HCT116 (cell line): Measurements from ENCODE around the gene ACKR3. TPM values are rescaled to one million over a fixed set of nuclear protein-coding genes. Genes with fewer than 3 reads are reported as not detected.

Source experiments
- ATAC-seq: fragments of 200-7000 bp; cut with Tn5 transposase; 2 replicates; pipeline ENCODE4 v1.9.1; 2020; ENCODE audit warnings: mild to moderate bottlenecking, moderate library complexity
- BruUV-seq: library from RNA; stranded (reverse); fragments of 400-500 nt; replicated peaks from 2 replicates; lab custom pipeline; 2021; lab: Mats Ljungman, UMichigan
- CTCF ChIA-PET: fragments of 300-600 bp; sonication (Branson Sonifier 250); formaldehyde crosslinking; loops from one replicate; lab custom pipeline; 2021; ENCODE audit warnings: antibody characterized with exemption; lab: Charles Lee
- POLR2A ChIA-PET: fragments of 300-600, 350-600 bp; sonication (Branson Sonifier 250); formaldehyde crosslinking; loops from one replicate; lab custom pipeline; 2021; ENCODE audit warnings: antibody characterized with exemption; lab: Charles Lee
- RAD21 ChIA-PET, 2 experiments: fragments of 300-600 bp; sonication (Branson Sonifier 250); formaldehyde crosslinking; loops; one replicate each; lab custom pipeline; 2023; ENCODE audit warnings: low total read pairs in 2 of 2; ENCODE audit not compliant: uncharacterized antibody in 2 of 2, unreplicated experiment in 2 of 2, low non-redundant PET in 1 of 2; lab: Charles Lee
- DNase-seq: peaks from one replicate; pipeline ENCODE4 v3.0.0-alpha.2; 2010; ENCODE audit warnings: low read depth, low spot score
- H2AFZ ChIP-seq: fragments of 200-600 bp; shearing (Covaris generic), sonication (generic); 2 replicates; pipeline ENCODE4 v1.6.1; 2017; ENCODE audit warnings: low read depth, mixed run types, mixed read lengths, antibody characterized with exemption, low read length; ENCODE audit not compliant: poor library complexity, severe bottlenecking
- H3K27ac ChIP-seq: 2 replicates; pipeline ENCODE4 v1.5.1; 2012; ENCODE audit warnings: low read depth, low read length
- H3K27me3 ChIP-seq: fragments of 200-600 bp; sonication (generic); 2 replicates; pipeline ENCODE4 v1.6.1; 2016; ENCODE audit warnings: mixed run types, low read length, mixed read lengths; ENCODE audit not compliant: insufficient read depth
- H3K36me3 ChIP-seq, 2 experiments: fragments of 200-500 bp in 1 of 2; fragments of 200-600 bp in 1 of 2; sonication (Bioruptor generic) in 1 of 2; sonication (generic) in 1 of 2; 2 replicates each; pipeline versions ENCODE4 v1.5.1 to v1.6.1; 2014 to 2016; ENCODE audit warnings: low read length in 2 of 2, inconsistent platforms in 1 of 2, mixed read lengths in 1 of 2, mixed run types in 1 of 2; ENCODE audit not compliant: insufficient read depth in 2 of 2, control insufficient read depth in 1 of 2
- H3K4me1 ChIP-seq, 2 experiments: fragments of 200-600 bp in 1 of 2; sonication (generic) in 1 of 2; 2 replicates each; pipeline versions ENCODE4 v1.5.1 to v1.6.1; 2012 to 2017; ENCODE audit warnings: low read length in 2 of 2, inconsistent platforms in 1 of 2, mild to moderate bottlenecking in 1 of 2, mixed read lengths in 1 of 2, mixed run types in 1 of 2, moderate library complexity in 1 of 2; ENCODE audit not compliant: insufficient read depth in 2 of 2, control insufficient read depth in 1 of 2
- H3K4me2 ChIP-seq: fragments of 200-600 bp; sonication (generic); 2 replicates; pipeline ENCODE4 v1.6.1; 2017; ENCODE audit warnings: mixed run types, low read length, mixed read lengths
- H3K4me3 ChIP-seq, 2 experiments: fragments of 200-600 bp in 1 of 2; sonication (generic) in 1 of 2; replicated peaks in 1 of 2; 2 replicates each; pipeline ENCODE4 v1.5.1; 2011 to 2016; ENCODE audit warnings: low read length in 2 of 2, control low read depth in 1 of 2, low read depth in 1 of 2, mild to moderate bottlenecking in 1 of 2, mixed read lengths in 1 of 2, mixed run types in 1 of 2
- H3K79me2 ChIP-seq: fragments of 200-600 bp; sonication (generic); 2 replicates; pipeline ENCODE4 v1.6.1; 2017; ENCODE audit warnings: mild to moderate bottlenecking, mixed run types, low read length, moderate library complexity, mixed read lengths; ENCODE audit not compliant: insufficient read depth
- H3K9ac ChIP-seq: fragments of 200-600 bp; sonication (generic); 2 replicates; pipeline ENCODE4 v1.6.1; 2016; ENCODE audit warnings: low read length, mixed read lengths
- H3K9me2 ChIP-seq: fragments of 200-600 bp; sonication (generic), shearing (Covaris generic); 2 replicates; pipeline ENCODE4 v1.6.1; 2017; ENCODE audit warnings: mixed run types, mild to moderate bottlenecking, moderate library complexity; ENCODE audit not compliant: insufficient read depth
- H3K9me3 ChIP-seq, 2 experiments: fragments of 200-500 bp in 1 of 2; fragments of 200-600 bp in 1 of 2; sonication (Bioruptor generic) in 1 of 2; sonication (generic) in 1 of 2; 2 replicates each; pipeline ENCODE4 v1.6.1; 2014 to 2017; ENCODE audit warnings: low read length in 2 of 2, mixed read lengths in 2 of 2, inconsistent platforms in 1 of 2, low read depth in 1 of 2, mild to moderate bottlenecking in 1 of 2, mixed run types in 1 of 2, moderate library complexity in 1 of 2; ENCODE audit not compliant: control insufficient read depth in 1 of 2, insufficient read depth in 1 of 2
- H4K20me1 ChIP-seq: fragments of 200-600 bp; sonication (generic), shearing (Covaris generic); 2 replicates; pipeline ENCODE4 v1.6.1; 2017; ENCODE audit warnings: mixed run types, mild to moderate bottlenecking, moderate library complexity; ENCODE audit not compliant: insufficient read depth
- ATF3 ChIP-seq: IDR thresholded peaks from 2 replicates; pipeline ENCODE4 v1.6.1; 2012
- EGR1 ChIP-seq: IDR thresholded peaks from 2 replicates; pipeline ENCODE4 v1.6.1; 2012; ENCODE audit warnings: low read depth
- ELF1 ChIP-seq: IDR thresholded peaks from 2 replicates; pipeline ENCODE4 v1.6.1; 2012; ENCODE audit warnings: low read depth, borderline replicate concordance
- EZH2phosphoT487 ChIP-seq: fragments of 200-600 bp; IDR thresholded peaks from 2 replicates; pipeline ENCODE4 v1.6.1; 2018; ENCODE audit warnings: antibody characterized with exemption, borderline replicate concordance
- FOSL1 ChIP-seq: IDR thresholded peaks from 2 replicates; pipeline ENCODE4 v1.6.1; 2012; ENCODE audit warnings: low read depth
- MAX ChIP-seq: IDR thresholded peaks from 2 replicates; pipeline ENCODE4 v1.6.1; 2012
- POLR2AphosphoS5 ChIP-seq: IDR thresholded peaks from 2 replicates; pipeline ENCODE4 v1.6.1; 2011; ENCODE audit warnings: mild to moderate bottlenecking, low read depth, low read length, moderate library complexity
- RAD21 ChIP-seq: IDR thresholded peaks from 2 replicates; pipeline ENCODE4 v1.6.1; 2012; ENCODE audit warnings: low read depth, mild to moderate bottlenecking
- SP1 ChIP-seq: IDR thresholded peaks from 2 replicates; pipeline ENCODE4 v1.6.1; 2012; ENCODE audit warnings: low read depth
- SRF ChIP-seq: IDR thresholded peaks from 2 replicates; pipeline ENCODE4 v1.6.1; 2012; ENCODE audit warnings: low read depth
- TCF7L2 ChIP-seq: IDR thresholded peaks from 2 replicates; pipeline ENCODE4 v1.7.0; 2011; ENCODE audit warnings: borderline replicate concordance, inconsistent platforms; ENCODE audit not compliant: insufficient read depth, insufficient read length; ENCODE audit errors: extremely low read depth
- YY1 ChIP-seq: IDR thresholded peaks from 2 replicates; pipeline ENCODE4 v1.6.1; 2011; ENCODE audit warnings: low read length, low read depth, moderate library complexity, mild to moderate bottlenecking; ENCODE audit not compliant: insufficient replicate concordance; ENCODE audit errors: extremely low read depth
- intact Hi-C: fragments of 100-400 bp; cut with micrococcal nuclease; formaldehyde crosslinking; loops from 2 replicates; pipeline ENCODE4 v1.10.0; 2022
- total RNA-seq: library from RNA; stranded (reverse); gene quantifications from one replicate; pipeline ENCODE4 v1.2.1, GENCODE V29; 2021; ENCODE audit not compliant: unreplicated experiment

Gene ACKR3
- total RNA-seq, 1 experiment from 2014 or later, result 0.20 TPM

- TF ChIP-seq SP1 (no peak), YY1 (no peak), TCF7L2 (no peak), EZH2phosphoT487 (no peak), MAX (no peak), SRF (no peak), RAD21 (no peak), EGR1 (no peak), ELF1 (no peak), FOSL1 (no peak), POLR2AphosphoS5 (no peak), ATF3 (no peak)
- peaks cover 11% of the 10 kb centered on the region for H3K27me3 ChIP-seq
- H3K4me3 ChIP-seq, result no peak overlapping the region
- ChIA-PET POLR2A (no interaction called here), RAD21 (no interaction called here), CTCF (no interaction called here)
- no peak overlapping the region for H3K9ac ChIP-seq
- no peaks in the 10 kb centered on the region for H3K79me2 ChIP-seq
- intact Hi-C loops, result no loop called here
- no TSS peak for BruUV-seq
- no peaks in the 10 kb centered on the region for H3K9me2 ChIP-seq
- H3K36me3 ChIP-seq, result no peaks in the 10 kb centered on the region
- H3K4me2 ChIP-seq, result no peak overlapping the region
- no peaks in the 10 kb centered on the region for H4K20me1 ChIP-seq
- H3K27ac ChIP-seq, result no peak overlapping the region
- ATAC-seq, result no peak
- H2AFZ ChIP-seq, result no peak overlapping the region
- H3K9me3 ChIP-seq, result no peaks in the 10 kb centered on the region
- DNase-seq, result no peak
- no peaks in the 10 kb centered on the region for H3K4me1 ChIP-seq
Observed at GRCh38 chr2:236631856-236632291, 62.2 kb downstream of the ACKR3 start.
